BJ (cell line): ENCODE measurements around the gene RAET1E. TPM values are rescaled to one million over a fixed set of nuclear protein-coding genes. Genes with fewer than 3 reads are reported as not detected.

ENCODE experiments used
- CTCF ChIA-PET: fragments of 350-600 bp; formaldehyde crosslinking; extraction: SDS; loops from one replicate; lab custom pipeline; 2021; ENCODE audit warnings: antibody characterized with exemption, inconsistent platforms; lab: Yijun Ruan, JAX
- POLR2A ChIA-PET: fragments of 300-600 bp; sonication (Branson Sonifier 250); formaldehyde crosslinking; extraction: SDS; loops from one replicate; lab custom pipeline; 2021; ENCODE audit warnings: antibody characterized with exemption; lab: Charles Lee
- DNase-seq: peaks from one replicate; pipeline ENCODE4 v3.0.0-alpha.2; 2011; ENCODE audit warnings: low read depth
- H3K27me3 ChIP-seq: 2 replicates; pipeline ENCODE4 v1.6.0; 2011; ENCODE audit warnings: low read length; ENCODE audit not compliant: control insufficient read depth, insufficient read depth
- H3K36me3 ChIP-seq: 2 replicates; pipeline ENCODE4 v1.5.1; 2011; ENCODE audit warnings: low read length; ENCODE audit not compliant: control insufficient read depth, insufficient read depth
- H3K4me3 ChIP-seq: 2 replicates; pipeline ENCODE4 v1.5.1; 2011; ENCODE audit warnings: low read depth, mild to moderate bottlenecking, control low read depth, low read length
- CTCF ChIP-seq: IDR thresholded peaks from 2 replicates; pipeline ENCODE4 v1.5.1; 2011; ENCODE audit warnings: low read depth, mild to moderate bottlenecking, control low read depth, inconsistent platforms, low read length, moderate library complexity; ENCODE audit not compliant: insufficient read depth
- polyA plus RNA-seq: library from polyadenylated mRNA; depleted of rRNA; stranded (reverse); fragments of >200 nt; gene quantifications from 2 replicates; pipeline ENCODE4 v1.2.3, GENCODE V29; 2011

The RAET1E gene
- polyA plus RNA-seq, 1 experiment = 0.31 TPM

GRCh38 chr6:149860834-149861602 is 36.9 kb downstream of the RAET1E start:
- H3K4me3 ChIP-seq = no peak overlapping the region
- H3K36me3 ChIP-seq = no peaks in the 10 kb centered on the region
- ChIA-PET CTCF (interaction anchor here (1.0 to 1.9 kb wide), 3 partner anchors 14 to 64 kb away, joined by 3 to 5 read pairs (median 3); no protein-coding TSS in a partner anchor), POLR2A (no interaction called here)
- no peak for DNase-seq
- no peak for TF ChIP-seq CTCF
- H3K27me3 ChIP-seq = no peaks in the 10 kb centered on the region

- H3K4me3 ChIP-seq = no peak overlapping the region
- H3K36me3 ChIP-seq = no peaks in the 10 kb centered on the region
- no peaks in the 10 kb centered on the region for H3K27me3 ChIP-seq
- POLR2A ChIA-PET = no interaction called here
- no peak for DNase-seq
- CTCF ChIA-PET = interaction anchor here (1.0 to 1.9 kb wide), 2 partner anchors 13 to 20 kb away, joined by 3 to 5 read pairs; no protein-coding TSS in a partner anchor
- no peak for TF ChIP-seq CTCF
Measured at GRCh38 chr6:149860513-149860833, 37.4 kb downstream of the RAET1E start.

- Histone ChIP-seq H3K27me3 (no peaks in the 10 kb centered on the region), H3K36me3 (no peaks in the 10 kb centered on the region), H3K4me3 (no peak overlapping the region)
- ChIA-PET CTCF (interaction anchor here (1.0 to 1.9 kb wide), 2 partner anchors 13 to 20 kb away, joined by 3 to 5 read pairs; no protein-coding TSS in a partner anchor), POLR2A (no interaction called here)
- DNase-seq = no peak
- no peak for TF ChIP-seq CTCF
Measured at GRCh38 chr6:149859938-149860337, 38.0 kb downstream of the RAET1E start.

GRCh38 chr6:149859368-149859767 is 38.5 kb downstream of the RAET1E start:
- Histone ChIP-seq H3K4me3 (no peak overlapping the region), H3K36me3 (no peaks in the 10 kb centered on the region), H3K27me3 (no peaks in the 10 kb centered on the region)
- ChIA-PET CTCF (interaction anchor here (1.9 kb wide), 1 partner anchor 19 kb away, joined by 5 read pairs; no protein-coding TSS in a partner anchor), POLR2A (no interaction called here)
- TF ChIP-seq CTCF = no peak
- DNase-seq = no peak

GRCh38 chr6:149857541-149857940 is 40.4 kb downstream of the RAET1E start:
- ChIA-PET CTCF (interaction anchor here (0.6 to 2.3 kb wide), 2 partner anchors 10 to 17 kb away, joined by 3 to 8 read pairs; no protein-coding TSS in a partner anchor), POLR2A (no interaction called here)
- TF ChIP-seq CTCF = no peak
- no peaks in the 10 kb centered on the region for H3K27me3 ChIP-seq
- H3K36me3 ChIP-seq = no peaks in the 10 kb centered on the region
- DNase-seq = no peak
- H3K4me3 ChIP-seq = no peak overlapping the region
